Uterus (tissue), 4 donors: ENCODE results near the gene RMND1. TPM values are rescaled to one million over a fixed set of nuclear protein-coding genes. Genes with fewer than 3 reads are reported as not detected.

ENCODE experiments used
- DNase-seq, 2 donors: peaks; one replicate each; pipeline ENCODE4 v3.0.0-alpha.2; 2019 to 2020
- H3K27ac ChIP-seq, 2 donors: fragments of 200-600 bp; sonication (generic); 1 replicate in 1 of 2; 2 replicates in 1 of 2; pipeline ENCODE4 v1.5.1; 2016 to 2018
- H3K27me3 ChIP-seq, 2 donors: fragments of 200-600 bp; sonication (generic); one replicate each; pipeline ENCODE4 v1.5.1; 2018 to 2019; ENCODE audit warnings: control low read depth in 1 of 2
- H3K36me3 ChIP-seq, 2 donors: fragments of 200-600 bp; sonication (generic); one replicate each; pipeline ENCODE4 v1.5.1; 2019; ENCODE audit warnings: control low read depth in 1 of 2
- H3K4me1 ChIP-seq, 2 donors: fragments of 200-600 bp; sonication (generic); one replicate each; pipeline ENCODE4 v1.5.1; 2018 to 2019; ENCODE audit warnings: control low read depth in 1 of 2
- H3K4me3 ChIP-seq, 2 donors: fragments of 200-600 bp; sonication (generic); 1 replicate in 1 of 2; 2 replicates in 1 of 2; pipeline ENCODE4 v1.5.1; 2018 to 2019; ENCODE audit warnings: mild to moderate bottlenecking in 1 of 2
- H3K9me3 ChIP-seq, 2 donors: fragments of 200-600 bp; sonication (generic); one replicate each; pipeline ENCODE4 v1.5.1; 2019; ENCODE audit warnings: control low read depth in 1 of 2
- CTCF ChIP-seq, 4 experiments: fragments of 200-600 bp in 2 of 4; fragments of 450-650 bp in 2 of 4; sonication (generic) in 2 of 4; IDR thresholded peaks; one replicate each; pipeline ENCODE4 v1.5.1; 2016 to 2019; ENCODE audit warnings: antibody characterized with exemption in 4 of 4, mild to moderate bottlenecking in 2 of 4, moderate library complexity in 1 of 4
- POLR2A ChIP-seq, 2 donors: fragments of 450-650 bp; IDR thresholded peaks; one replicate each; pipeline ENCODE4 v1.6.1; 2016; ENCODE audit warnings: antibody characterized with exemption in 2 of 2, mild to moderate bottlenecking in 1 of 2, moderate library complexity in 1 of 2
- intact Hi-C: fragments of 100-400 bp; cut with DNase I; formaldehyde crosslinking; loops from one replicate; pipeline ENCODE4 v1.15.1; 2023; ENCODE audit warnings: low total_unique reads
- total RNA-seq, 4 donors: library from RNA; depleted of rRNA in 3 of 4; stranded (reverse); fragments of >200 nt in 3 of 4; gene quantifications; one replicate each; pipeline versions ENCODE4 v1.1.0 to v1.2.4, GENCODE V29; 2014 to 2023
- donor health status: DM: yes; HTN: yes; CAD: no.

The RMND1 gene
- total RNA-seq, 4 donors from 2014 or later, result 4.1 to 48.8 (median 21.1) TPM

GRCh38 chr6:151422981-151423380 is 28.9 kb downstream of the RMND1 start:
- no peaks in the 10 kb centered on the region for H3K36me3 ChIP-seq
- no peak for DNase-seq
- TF ChIP-seq POLR2A (IDR thresholded peaks at IDR 0.05) (no peak), CTCF (IDR thresholded peaks at IDR 0.05) (no peak)
- no peak overlapping the region for H3K4me3 ChIP-seq
- no peaks in the 10 kb centered on the region for H3K27me3 ChIP-seq
- H3K9me3 ChIP-seq, result no peaks in the 10 kb centered on the region
- intact Hi-C loops, result no loop called here
- H3K27ac ChIP-seq, result no peak overlapping the region
- no peaks in the 10 kb centered on the region for H3K4me1 ChIP-seq

GRCh38 chr6:151417477-151417876 is 34.4 kb downstream of the RMND1 start:
- Histone ChIP-seq H3K27ac (no peak overlapping the region), H3K4me1 (no peaks in the 10 kb centered on the region), H3K36me3 (no peaks in the 10 kb centered on the region), H3K4me3 (no peak overlapping the region), H3K9me3 (no peaks in the 10 kb centered on the region), H3K27me3 (no peaks in the 10 kb centered on the region)
- intact Hi-C loops, result loop anchor here (10.0 kb wide), 1 partner anchor 57 kb away; no protein-coding TSS in a partner anchor
- no peak for DNase-seq
- TF ChIP-seq POLR2A (IDR thresholded peaks at IDR 0.05) (no peak), CTCF (IDR thresholded peaks at IDR 0.05) (no peak)

GRCh38 chr6:151414641-151415260 is 37.2 kb downstream of the RMND1 start:
- TF ChIP-seq POLR2A (IDR thresholded peaks at IDR 0.05) (no peak), CTCF (IDR thresholded peaks at IDR 0.05) (no peak)
- intact Hi-C loops, result loop anchor here (10.0 kb wide), 1 partner anchor 60 kb away; no protein-coding TSS in a partner anchor
- H3K36me3 ChIP-seq, result no peaks in the 10 kb centered on the region

GRCh38 chr6:151413372-151414145 is 38.4 kb downstream of the RMND1 start:
- Histone ChIP-seq H3K27me3 (no peaks in the 10 kb centered on the region), H3K4me1 (no peaks in the 10 kb centered on the region), H3K9me3 (no peaks in the 10 kb centered on the region), H3K36me3 (no peaks in the 10 kb centered on the region), H3K27ac (no peak overlapping the region), H3K4me3 (no peak overlapping the region)
- intact Hi-C loops, result loop anchor here (10.0 kb wide), 1 partner anchor 61 kb away; no protein-coding TSS in a partner anchor
- no peak for TF ChIP-seq POLR2A (IDR thresholded peaks at IDR 0.05)
- no peak for TF ChIP-seq CTCF (IDR thresholded peaks at IDR 0.05)
- DNase-seq, result no peak

More at GRCh38 chr6:151414641-151415260, 37.2 kb downstream of the RMND1 start:
- no peak overlapping the region for H3K27ac ChIP-seq
- H3K27me3 ChIP-seq, result no peaks in the 10 kb centered on the region
- no peaks in the 10 kb centered on the region for H3K4me1 ChIP-seq
- H3K4me3 ChIP-seq, result no peak overlapping the region
- H3K9me3 ChIP-seq, result no peaks in the 10 kb centered on the region
- DNase-seq, result no peak

- TF ChIP-seq POLR2A (IDR thresholded peaks at IDR 0.05), result no peak
- TF ChIP-seq CTCF (IDR thresholded peaks at IDR 0.05), result no peak
- H3K27me3 ChIP-seq, result no peaks in the 10 kb centered on the region
- no peaks in the 10 kb centered on the region for H3K4me1 ChIP-seq
- H3K27ac ChIP-seq, result no peak overlapping the region
- no peaks in the 10 kb centered on the region for H3K36me3 ChIP-seq
- DNase-seq, result no peak
- H3K4me3 ChIP-seq, result no peak overlapping the region
- H3K9me3 ChIP-seq, result no peaks in the 10 kb centered on the region
- intact Hi-C loops, result loop anchor here (10.0 kb wide), 1 partner anchor 62 kb away; no protein-coding TSS in a partner anchor
These were observed 39.0 kb downstream of the RMND1 start for GRCh38 chr6:151412909-151413308.
